Astrocyte of the cerebellum (primary cell): ENCODE results near the gene CDKAL1.

Source experiments
- DNase-seq: peaks from one replicate; pipeline ENCODE4 v3.0.0-alpha.2; 2011; ENCODE audit warnings: low read depth
- H3K4me3 ChIP-seq: 2 replicates; pipeline ENCODE4 v1.5.1; 2011; ENCODE audit warnings: mild to moderate bottlenecking, low read depth, low read length, moderate library complexity
- CTCF ChIP-seq: IDR thresholded peaks from 2 replicates; pipeline ENCODE4 v1.5.1; 2012; ENCODE audit warnings: low read length, low read depth, moderate library complexity, mild to moderate bottlenecking; ENCODE audit errors: missing control alignments
- in situ Hi-C: cut with HindIII; loops from 2 replicates; pipeline ENCODE4 v1.10.0; 2017; ENCODE audit warnings: low sequenced_read_pairs

The CDKAL1 gene

GRCh38 chr6:20797597-20797996 lies 263.3 kb downstream of the CDKAL1 start:
- in situ Hi-C loops, result no loop called here
- no peak for TF ChIP-seq CTCF
- no peak for DNase-seq
- H3K4me3 ChIP-seq, result no peak overlapping the region

GRCh38 chr6:20800229-20800628 lies 266.0 kb downstream of the CDKAL1 start:
- H3K4me3 ChIP-seq, result no peak overlapping the region
- in situ Hi-C loops, result no loop called here
- no peak for TF ChIP-seq CTCF
- no peak for DNase-seq

GRCh38 chr6:20800653-20801052 lies 266.4 kb downstream of the CDKAL1 start:
- H3K4me3 ChIP-seq, result no peak overlapping the region
- TF ChIP-seq CTCF, result no peak
- in situ Hi-C loops, result no loop called here
- DNase-seq, result no peak

- TF ChIP-seq CTCF, result no peak
- DNase-seq, result no peak
- H3K4me3 ChIP-seq, result no peak overlapping the region
- in situ Hi-C loops, result no loop called here
Measured at GRCh38 chr6:20801595-20801994, 267.3 kb downstream of the CDKAL1 start.

- TF ChIP-seq CTCF, result no peak
- DNase-seq, result no peak
- H3K4me3 ChIP-seq, result no peak overlapping the region
- in situ Hi-C loops, result no loop called here
Measured at GRCh38 chr6:20802596-20802995, 268.3 kb downstream of the CDKAL1 start.

- no peak for TF ChIP-seq CTCF
- in situ Hi-C loops, result no loop called here
- H3K4me3 ChIP-seq, result no peak overlapping the region
- DNase-seq, result no peak
Measured at GRCh38 chr6:20805021-20805420, 270.8 kb downstream of the CDKAL1 start.

GRCh38 chr6:20806669-20807068 lies 272.4 kb downstream of the CDKAL1 start:
- in situ Hi-C loops, result no loop called here
- no peak overlapping the region for H3K4me3 ChIP-seq
- DNase-seq, result no peak
- no peak for TF ChIP-seq CTCF
